HepG2 (cell line): ENCODE results near the gene LRRC4C. TPM values are rescaled to one million over a fixed set of nuclear protein-coding genes. Genes with fewer than 3 reads are reported as not detected.

Experiments used
- ATAC-seq: fragments of 200-7000 bp; cut with Tn5 transposase; 3 replicates; pipeline ENCODE4 v1.9.1; 2020; ENCODE audit warnings: mild to moderate bottlenecking, moderate library complexity
- BruUV-seq: library from RNA; stranded (reverse); fragments of 400-500 nt; replicated peaks from 2 replicates; lab custom pipeline; 2021; lab: Mats Ljungman, UMichigan
- CTCF ChIA-PET: fragments of 300-600 bp; formaldehyde crosslinking; extraction: SDS; loops from one replicate; lab custom pipeline; 2021; ENCODE audit warnings: low total read pairs, inconsistent platforms, low intra/inter-chr PET ratio; lab: Yijun Ruan, JAX
- POLR2A ChIA-PET: fragments of 350-600 bp; sonication (Branson Sonifier 250); formaldehyde crosslinking; loops from one replicate; lab custom pipeline; 2020; ENCODE audit warnings: antibody characterized with exemption, inconsistent platforms; lab: Yijun Ruan, JAX
- DNase-seq: peaks from one replicate; pipeline ENCODE4 v3.0.0-alpha.2; 2015; ENCODE audit warnings: low spot score
- FAIRE-seq: peaks from 3 replicates; lab custom pipeline; 2011; peaks lifted over from hg19 to GRCh38; lab: Jason Lieb, UNC
- H2AFZ ChIP-seq: one replicate; pipeline ENCODE4 v1.6.1; 2011; ENCODE audit warnings: low read length, inconsistent platforms
- H3K27ac ChIP-seq: fragments of 300-600 bp; 3 replicates; pipeline ENCODE4 v1.8.0; 2011; ENCODE audit warnings: mixed run types, mild to moderate bottlenecking, mixed read lengths, low read length, inconsistent platforms; ENCODE audit not compliant: insufficient read depth; ENCODE audit errors: extremely low read length
- H3K27me3 ChIP-seq, 2 experiments: fragments of 200-600 bp in 1 of 2; 2 replicates in 1 of 2; 3 replicates in 1 of 2; pipeline versions ENCODE4 v1.6.0 to v1.8.0; 2011; ENCODE audit warnings: low read length in 2 of 2, mild to moderate bottlenecking in 2 of 2, moderate library complexity in 2 of 2, inconsistent platforms in 1 of 2; ENCODE audit not compliant: insufficient read depth in 2 of 2, control insufficient read depth in 1 of 2
- H3K36me3 ChIP-seq, 2 experiments: fragments of 200-600 bp in 1 of 2; replicated peaks in 1 of 2; 2 replicates in 1 of 2; 3 replicates in 1 of 2; pipeline versions ENCODE4 v1.5.1 to v1.8.0; 2011; ENCODE audit warnings: low read length in 2 of 2, inconsistent platforms in 1 of 2; ENCODE audit not compliant: insufficient read depth in 2 of 2, control insufficient read depth in 1 of 2
- H3K4me1 ChIP-seq: 2 replicates; pipeline ENCODE4 v1.5.1; 2012; ENCODE audit warnings: low read length, inconsistent platforms; ENCODE audit not compliant: insufficient read depth
- H3K4me2 ChIP-seq: 2 replicates; pipeline ENCODE4 v1.6.0; 2011; ENCODE audit warnings: low read depth, low read length, inconsistent platforms
- H3K4me3 ChIP-seq, 3 experiments: fragments of 200-600 bp in 1 of 3; sonication (generic), shearing (Covaris generic) in 1 of 3; replicated peaks in 1 of 3; 2 replicates each; pipeline ENCODE4 v1.5.1; 2011 to 2016; ENCODE audit warnings: low read length in 3 of 3, inconsistent platforms in 2 of 3, low read depth in 2 of 3, mild to moderate bottlenecking in 2 of 3, control low read depth in 1 of 3, mixed read lengths in 1 of 3; ENCODE audit not compliant: insufficient read depth in 1 of 3
- H3K79me2 ChIP-seq: one replicate; pipeline ENCODE4 v1.6.1; 2011; ENCODE audit warnings: low read length, inconsistent platforms; ENCODE audit not compliant: insufficient read depth
- H3K9ac ChIP-seq: 2 replicates; pipeline ENCODE4 v1.6.0; 2011; ENCODE audit warnings: mild to moderate bottlenecking, low read depth, low read length, inconsistent platforms; ENCODE audit not compliant: insufficient read depth
- H3K9me3 ChIP-seq: 2 replicates; pipeline ENCODE4 v1.5.1; 2012; ENCODE audit warnings: mild to moderate bottlenecking, low read length
- H4K20me1 ChIP-seq: 2 replicates; pipeline ENCODE4 v1.6.0; 2011; ENCODE audit warnings: inconsistent platforms, mild to moderate bottlenecking, low read length, moderate library complexity; ENCODE audit not compliant: insufficient read depth
- CHD2 ChIP-seq: IDR thresholded peaks from 2 replicates; pipeline ENCODE4 v1.6.1; 2011; ENCODE audit warnings: low read depth, low read length, improper control_type of control experiment
- ESRRA ChIP-seq: sonication (generic); formaldehyde crosslinking; IDR thresholded peaks from 2 replicates; pipeline ENCODE4 v1.5.1; 2020; ENCODE audit warnings: mild to moderate bottlenecking, low read depth, missing genetic modification reagents
- HMG20A ChIP-seq: IDR thresholded peaks from 2 replicates; pipeline ENCODE4 v1.6.1; 2016; ENCODE audit warnings: borderline replicate concordance
- RARA ChIP-seq: IDR thresholded peaks from 2 replicates; pipeline ENCODE4 v1.6.1; 2016; ENCODE audit warnings: missing genetic modification reagents, missing compliant biosample characterization
- ZNF354B ChIP-seq: sonication (generic); formaldehyde crosslinking; IDR thresholded peaks from 2 replicates; pipeline ENCODE4 v1.8.0; 2022; ENCODE audit warnings: mild to moderate bottlenecking, missing genetic modification reagents
- ZNF468 ChIP-seq: sonication (generic); formaldehyde crosslinking; IDR thresholded peaks from 2 replicates; pipeline ENCODE4 v1.8.0; 2022; ENCODE audit warnings: mild to moderate bottlenecking, moderate library complexity, missing genetic modification reagents
- ZSCAN31 ChIP-seq: sonication (generic); formaldehyde crosslinking; IDR thresholded peaks from 2 replicates; pipeline ENCODE4 v1.5.0; 2020; ENCODE audit warnings: low read depth, mild to moderate bottlenecking, missing genetic modification reagents
- WGBS: methylation state at CpG from one replicate; pipeline ENCODE4 v1.1.6; 2017; ENCODE audit warnings: low lambda C conversion rate; 5-methylcytosine and 5-hydroxymethylcytosine counted together
- in situ Hi-C: cut with HindIII; loops from 2 replicates; pipeline ENCODE4 v1.10.0; 2017; ENCODE audit warnings: low pct_unique_long_range_greater_than_20kb; ENCODE audit not compliant: extremely low pct_ligation_motif_present
- intact Hi-C: fragments of 100-400 bp; cut with micrococcal nuclease; formaldehyde crosslinking; loops from one replicate; pipeline ENCODE4 v1.10.0; 2022; ENCODE audit not compliant: unreplicated experiment
- polyA plus RNA-seq, 8 experiments: library from polyadenylated mRNA; depleted of rRNA in 3 of 8; stranded (reverse) in 7 of 8; unstranded in 1 of 8; fragments of >200 nt; fragmentation: Illumina TruSeq in 4 of 8; extraction: Trizol in 4 of 8; gene quantifications; 2 replicates each; pipeline versions ENCODE4 v1.2.1 to v1.2.3, GENCODE V29; 2011 to 2016; ENCODE audit warnings: low read depth in 4 of 8, missing spikeins in 1 of 8, mixed read lengths in 1 of 8; ENCODE audit not compliant: insufficient read depth in 1 of 8
- total RNA-seq, 5 experiments: library from RNA; depleted of rRNA; stranded (reverse); fragments of >200 nt; fragmentation: Illumina TruSeq; extraction: Trizol; gene quantifications; 2 replicates each; pipeline ENCODE4 v1.2.3, GENCODE V29; 2016; ENCODE audit warnings: low read depth in 1 of 5
- TF ChIP-seq, protein P1 (sequence below): sonication (generic); formaldehyde crosslinking; IDR thresholded peaks from 2 replicates; pipeline ENCODE4 v1.4.0; 2020; ENCODE audit warnings: missing genetic modification reagents, borderline replicate concordance
- TF ChIP-seq, protein P2 (sequence below): sonication (generic); formaldehyde crosslinking; IDR thresholded peaks from 2 replicates; pipeline ENCODE4 v1.4.0; 2020; ENCODE audit warnings: missing genetic modification reagents
- TF ChIP-seq, protein P3 (sequence below): sonication (generic); formaldehyde crosslinking; IDR thresholded peaks from 2 replicates; pipeline ENCODE4 v1.5.1; 2020; ENCODE audit warnings: missing genetic modification reagents, mild to moderate bottlenecking, borderline replicate concordance

LRRC4C gene
- total and polyA plus RNA-seq, 2 of the 13 experiments (the other 11 are each of a cell fraction or from before 2014, with no cell fraction given), result not detected

DNA sequence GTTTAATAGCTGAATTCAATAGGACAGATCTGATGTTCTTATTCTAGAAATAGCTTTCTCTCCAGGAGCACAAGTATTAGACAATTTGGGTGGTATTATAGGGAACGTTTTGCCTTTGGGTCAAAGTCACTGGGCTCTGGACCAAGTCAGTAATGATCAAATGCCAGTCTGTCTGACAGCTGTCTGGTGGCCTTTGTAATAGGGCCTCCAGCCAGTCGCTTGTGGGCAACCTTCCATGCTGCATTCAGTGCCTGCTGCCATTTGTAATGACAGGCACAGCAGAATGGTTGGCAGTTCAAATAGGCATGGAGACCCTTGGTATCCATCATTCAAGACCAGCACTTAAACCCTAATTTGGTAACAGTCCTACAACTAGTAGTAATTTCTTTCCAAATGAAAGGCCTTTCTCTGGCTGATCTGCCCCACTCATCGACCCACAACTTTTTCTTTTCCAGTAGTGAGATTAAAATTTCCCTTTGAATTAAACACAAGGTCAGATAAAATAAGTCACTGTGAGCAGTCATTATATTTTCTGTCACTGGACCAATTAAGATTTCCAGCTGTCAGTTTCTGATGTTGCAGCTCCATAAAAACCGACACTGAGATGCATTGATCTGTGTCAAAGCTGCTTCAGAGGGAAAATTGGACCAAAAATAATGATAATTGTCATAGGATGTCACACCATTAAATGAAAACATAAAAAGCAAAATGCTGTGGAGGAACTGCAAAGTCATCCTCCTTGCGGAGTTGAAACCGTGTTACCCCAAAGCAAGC is 1038.1 kb downstream of the LRRC4C start:
- no peaks in the 10 kb centered on the region for H3K79me2 ChIP-seq
- no peak overlapping the region for H3K4me3 ChIP-seq
- CTCF ChIA-PET, result no interaction called here
- no peaks in the 10 kb centered on the region for H3K4me1 ChIP-seq
- intact Hi-C loops, result no loop called here
- no peaks in the 10 kb centered on the region for H4K20me1 ChIP-seq
- H3K9me3 ChIP-seq, result peaks cover 32% of the 10 kb centered on the region
- no peaks in the 10 kb centered on the region for H3K27me3 ChIP-seq
- H3K36me3 ChIP-seq, result no peaks in the 10 kb centered on the region
- H3K4me2 ChIP-seq, result no peak overlapping the region
- TF ChIP-seq, protein P1, sequence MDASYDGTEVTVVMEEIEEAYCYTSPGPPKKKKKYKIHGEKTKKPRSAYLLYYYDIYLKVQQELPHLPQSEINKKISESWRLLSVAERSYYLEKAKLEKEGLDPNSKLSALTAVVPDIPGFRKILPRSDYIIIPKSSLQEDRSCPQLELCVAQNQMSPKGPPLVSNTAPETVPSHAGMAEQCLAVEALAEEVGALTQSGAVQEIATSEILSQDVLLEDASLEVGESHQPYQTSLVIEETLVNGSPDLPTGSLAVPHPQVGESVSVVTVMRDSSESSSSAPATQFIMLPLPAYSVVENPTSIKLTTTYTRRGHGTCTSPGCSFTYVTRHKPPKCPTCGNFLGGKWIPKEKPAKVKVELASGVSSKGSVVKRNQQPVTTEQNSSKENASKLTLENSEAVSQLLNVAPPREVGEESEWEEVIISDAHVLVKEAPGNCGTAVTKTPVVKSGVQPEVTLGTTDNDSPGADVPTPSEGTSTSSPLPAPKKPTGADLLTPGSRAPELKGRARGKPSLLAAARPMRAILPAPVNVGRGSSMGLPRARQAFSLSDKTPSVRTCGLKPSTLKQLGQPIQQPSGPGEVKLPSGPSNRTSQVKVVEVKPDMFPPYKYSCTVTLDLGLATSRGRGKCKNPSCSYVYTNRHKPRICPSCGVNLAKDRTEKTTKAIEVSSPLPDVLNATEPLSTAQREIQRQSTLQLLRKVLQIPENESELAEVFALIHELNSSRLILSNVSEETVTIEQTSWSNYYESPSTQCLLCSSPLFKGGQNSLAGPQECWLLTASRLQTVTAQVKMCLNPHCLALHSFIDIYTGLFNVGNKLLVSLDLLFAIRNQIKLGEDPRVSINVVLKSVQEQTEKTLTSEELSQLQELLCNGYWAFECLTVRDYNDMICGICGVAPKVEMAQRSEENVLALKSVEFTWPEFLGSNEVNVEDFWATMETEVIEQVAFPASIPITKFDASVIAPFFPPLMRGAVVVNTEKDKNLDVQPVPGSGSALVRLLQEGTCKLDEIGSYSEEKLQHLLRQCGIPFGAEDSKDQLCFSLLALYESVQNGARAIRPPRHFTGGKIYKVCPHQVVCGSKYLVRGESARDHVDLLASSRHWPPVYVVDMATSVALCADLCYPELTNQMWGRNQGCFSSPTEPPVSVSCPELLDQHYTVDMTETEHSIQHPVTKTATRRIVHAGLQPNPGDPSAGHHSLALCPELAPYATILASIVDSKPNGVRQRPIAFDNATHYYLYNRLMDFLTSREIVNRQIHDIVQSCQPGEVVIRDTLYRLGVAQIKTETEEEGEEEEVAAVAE (CRISPR knock-in tag), result no peak
- TF ChIP-seq, protein P2, sequence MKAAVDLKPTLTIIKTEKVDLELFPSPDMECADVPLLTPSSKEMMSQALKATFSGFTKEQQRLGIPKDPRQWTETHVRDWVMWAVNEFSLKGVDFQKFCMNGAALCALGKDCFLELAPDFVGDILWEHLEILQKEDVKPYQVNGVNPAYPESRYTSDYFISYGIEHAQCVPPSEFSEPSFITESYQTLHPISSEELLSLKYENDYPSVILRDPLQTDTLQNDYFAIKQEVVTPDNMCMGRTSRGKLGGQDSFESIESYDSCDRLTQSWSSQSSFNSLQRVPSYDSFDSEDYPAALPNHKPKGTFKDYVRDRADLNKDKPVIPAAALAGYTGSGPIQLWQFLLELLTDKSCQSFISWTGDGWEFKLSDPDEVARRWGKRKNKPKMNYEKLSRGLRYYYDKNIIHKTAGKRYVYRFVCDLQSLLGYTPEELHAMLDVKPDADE, result no peak
- TF ChIP-seq, protein P3, sequence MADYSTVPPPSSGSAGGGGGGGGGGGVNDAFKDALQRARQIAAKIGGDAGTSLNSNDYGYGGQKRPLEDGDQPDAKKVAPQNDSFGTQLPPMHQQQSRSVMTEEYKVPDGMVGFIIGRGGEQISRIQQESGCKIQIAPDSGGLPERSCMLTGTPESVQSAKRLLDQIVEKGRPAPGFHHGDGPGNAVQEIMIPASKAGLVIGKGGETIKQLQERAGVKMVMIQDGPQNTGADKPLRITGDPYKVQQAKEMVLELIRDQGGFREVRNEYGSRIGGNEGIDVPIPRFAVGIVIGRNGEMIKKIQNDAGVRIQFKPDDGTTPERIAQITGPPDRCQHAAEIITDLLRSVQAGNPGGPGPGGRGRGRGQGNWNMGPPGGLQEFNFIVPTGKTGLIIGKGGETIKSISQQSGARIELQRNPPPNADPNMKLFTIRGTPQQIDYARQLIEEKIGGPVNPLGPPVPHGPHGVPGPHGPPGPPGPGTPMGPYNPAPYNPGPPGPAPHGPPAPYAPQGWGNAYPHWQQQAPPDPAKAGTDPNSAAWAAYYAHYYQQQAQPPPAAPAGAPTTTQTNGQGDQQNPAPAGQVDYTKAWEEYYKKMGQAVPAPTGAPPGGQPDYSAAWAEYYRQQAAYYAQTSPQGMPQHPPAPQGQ (CRISPR knock-in tag), result no peak
- TF ChIP-seq ZNF354B, result no peak
- no peak for TF ChIP-seq CHD2
- TF ChIP-seq ZSCAN31, result no peak
- TF ChIP-seq ESRRA (CRISPR knock-in tag), result no peak
- no peak for TF ChIP-seq ZNF468 (CRISPR knock-in tag)
- no peak for TF ChIP-seq RARA (CRISPR knock-in tag)
- no peak for TF ChIP-seq HMG20A (CRISPR knock-in tag)
- FAIRE-seq (no peak), DNase-seq (no peak), ATAC-seq (no peak)
- no peak overlapping the region for H3K27ac ChIP-seq
- 27% methylated on average over 6 of the region's 6 CpGs for WGBS
- in situ Hi-C loops, result no loop called here
- no peak overlapping the region for H3K9ac ChIP-seq
- POLR2A ChIA-PET, result no interaction called here
- no peak overlapping the region for H2AFZ ChIP-seq
- BruUV-seq, result no TSS peak
